ENCODE measurements around the gene CELA2B. TPM values are rescaled to one million over a fixed set of nuclear protein-coding genes. Genes with fewer than 3 reads are reported as not detected.

Gene CELA2B
- total RNA-seq, 4 donors from 2014 or later: not detected

- TF ChIP-seq CTCF (IDR thresholded peaks at IDR 0.05; ENCODE audit: low read depth): no peak
Measured at GRCh38 chr1:15469361-15469760, 6.5 kb upstream of the CELA2B start.

- no peak for TF ChIP-seq CTCF (IDR thresholded peaks at IDR 0.05; ENCODE audit: low read depth)
Measured at GRCh38 chr1:15472587-15472986, 3.3 kb upstream of the CELA2B start.

- TF ChIP-seq CTCF (IDR thresholded peaks at IDR 0.05; ENCODE audit: low read depth): no peak
Measured at GRCh38 chr1:15476927-15477326, 1.0 kb downstream of the CELA2B start.

- TF ChIP-seq CTCF (IDR thresholded peaks at IDR 0.05; ENCODE audit: low read depth): no peak
Measured at GRCh38 chr1:15477646-15478212, 1.8 kb downstream of the CELA2B start.

- no peak for TF ChIP-seq CTCF (IDR thresholded peaks at IDR 0.05; ENCODE audit: low read depth)
Measured at GRCh38 chr1:15479654-15480347, 3.9 kb downstream of the CELA2B start.

- TF ChIP-seq CTCF (IDR thresholded peaks at IDR 0.05; ENCODE audit: low read depth): no peak
Measured at GRCh38 chr1:15483971-15484370, 8.1 kb downstream of the CELA2B start.

- no peak for TF ChIP-seq CTCF (IDR thresholded peaks at IDR 0.05; ENCODE audit: low read depth)
Measured at GRCh38 chr1:15485636-15486035, 9.7 kb downstream of the CELA2B start.
